ENCODE measurements around the gene SAP30. TPM values are rescaled to one million over a fixed set of nuclear protein-coding genes. Genes with fewer than 3 reads are reported as not detected.

SAP30 gene
- total RNA-seq, 1 experiment from 2014 or later = 20.0 TPM

- Mint-ChIP-seq H3K27ac (peak overlapping the region; percentile 97), H3K4me1 (peaks cover 33% of the 10 kb centered on the region), H3K36me3 (peaks cover 50% of the 10 kb centered on the region), H3K27me3 (ENCODE audit: low read depth) (no peaks in the 10 kb centered on the region), H3K9me3 (no peaks in the 10 kb centered on the region), H3K4me3 (peak overlapping the region; percentile 97)
- ChIA-PET POLR2A (interaction anchor here (0.8 to 4.5 kb wide), 5 partner anchors 20 to 441 kb away, joined by 5 to 109 read pairs (median 13); partner anchors contain the start of gene SAP30), CTCF (interaction anchor here (0.6 to 3.4 kb wide), 4 partner anchors 31 to 320 kb away, joined by 3 to 23 read pairs (median 4); no protein-coding TSS in a partner anchor)
- ATAC-seq (no peak), DNase-seq (ENCODE audit: low spot score) (no peak)
- 0 out of 2 replicates have a peak, but pooled peaks have one; percentile 17 for TF ChIP-seq TEAD1 (CRISPR knock-in tag; IDR thresholded peaks at IDR 0.05)
- TF ChIP-seq, protein P1, sequence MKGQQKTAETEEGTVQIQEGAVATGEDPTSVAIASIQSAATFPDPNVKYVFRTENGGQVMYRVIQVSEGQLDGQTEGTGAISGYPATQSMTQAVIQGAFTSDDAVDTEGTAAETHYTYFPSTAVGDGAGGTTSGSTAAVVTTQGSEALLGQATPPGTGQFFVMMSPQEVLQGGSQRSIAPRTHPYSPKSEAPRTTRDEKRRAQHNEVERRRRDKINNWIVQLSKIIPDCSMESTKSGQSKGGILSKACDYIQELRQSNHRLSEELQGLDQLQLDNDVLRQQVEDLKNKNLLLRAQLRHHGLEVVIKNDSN (CRISPR knock-in tag; IDR thresholded peaks at IDR 0.05) = no peak
Observed at GRCh38 chr4:173332963-173333657, 37.6 kb upstream of the SAP30 start.

- Mint-ChIP-seq H3K36me3 (peaks cover 46% of the 10 kb centered on the region), H3K27ac (peak overlapping the region; percentile 100), H3K9me3 (no peaks in the 10 kb centered on the region), H3K4me1 (peaks cover 35% of the 10 kb centered on the region), H3K27me3 (ENCODE audit: low read depth) (no peaks in the 10 kb centered on the region), H3K4me3 (peak overlapping the region; percentile 97)
- ATAC-seq (no peak), DNase-seq (ENCODE audit: low spot score) (peak; percentile 35)
- ChIA-PET CTCF (interaction anchor here (1.0 to 3.4 kb wide), 8 partner anchors 12 to 320 kb away, joined by 3 to 23 read pairs (median 4); no protein-coding TSS in a partner anchor), POLR2A (interaction anchor here (0.9 to 4.5 kb wide), 7 partner anchors 21 to 320 kb away, joined by 3 to 109 read pairs (median 12); partner anchors contain the start of gene SAP30)
- no peak for TF ChIP-seq SMAD4 (CRISPR knock-in tag; IDR thresholded peaks at IDR 0.05)
- TF ChIP-seq ZNF263 (CRISPR knock-in tag; IDR thresholded peaks at IDR 0.05; ENCODE audit: low read depth) = peak; percentile 86
Observed at GRCh38 chr4:173333658-173334084, 37.1 kb upstream of the SAP30 start.

- ChIA-PET POLR2A (interaction anchor here (0.6 to 4.5 kb wide), 20 partner anchors 15 to 321 kb away, joined by 3 to 109 read pairs (median 4); partner anchors contain the start of genes GALNT7 and SAP30), CTCF (interaction anchor here (1.0 to 3.4 kb wide), 10 partner anchors 13 to 442 kb away, joined by 3 to 23 read pairs (median 6); no protein-coding TSS in a partner anchor)
- peaks cover 36% of the 10 kb centered on the region for H3K4me1 Mint-ChIP-seq
- DNase-seq (ENCODE audit: low spot score) (peak; percentile 100), ATAC-seq (peak; percentile 87)
- peak within 1 kb of the TSS; percentile 97 for H3K4me3 Mint-ChIP-seq
- H3K9me3 Mint-ChIP-seq = no peaks in the 10 kb centered on the region
- H3K27me3 Mint-ChIP-seq (ENCODE audit: low read depth) = no peaks in the 10 kb centered on the region
- H3K36me3 Mint-ChIP-seq = peaks cover 41% of the 10 kb centered on the region
- H3K27ac Mint-ChIP-seq = peak within 1 kb of the TSS; percentile 100
- peak; percentile 95 for TF ChIP-seq SP1 (CRISPR knock-in tag; conservative IDR thresholded peaks at IDR 0.05)
- TF ChIP-seq MXD4 (CRISPR knock-in tag; IDR thresholded peaks at IDR 0.05; ENCODE audit: borderline replicate concordance) = no peak
- TF ChIP-seq, protein P2, sequence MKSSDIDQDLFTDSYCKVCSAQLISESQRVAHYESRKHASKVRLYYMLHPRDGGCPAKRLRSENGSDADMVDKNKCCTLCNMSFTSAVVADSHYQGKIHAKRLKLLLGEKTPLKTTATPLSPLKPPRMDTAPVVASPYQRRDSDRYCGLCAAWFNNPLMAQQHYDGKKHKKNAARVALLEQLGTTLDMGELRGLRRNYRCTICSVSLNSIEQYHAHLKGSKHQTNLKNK (CRISPR knock-in tag; IDR thresholded peaks at IDR 0.05) = no peak
- 0 out of 2 replicates have a peak, but pooled peaks have one; percentile 58 for TF ChIP-seq ZNF219 (CRISPR knock-in tag; IDR thresholded peaks at IDR 0.05; ENCODE audit: borderline replicate concordance)
- TF ChIP-seq, protein P1 (CRISPR knock-in tag; IDR thresholded peaks at IDR 0.05) = peak; percentile 52; the same call in 1 of the 2 replicates
- 0 out of 2 replicates have a peak, but pooled peaks have one; percentile 10 for TF ChIP-seq ZNF263 (CRISPR knock-in tag; IDR thresholded peaks at IDR 0.05; ENCODE audit: low read depth)
- TF ChIP-seq CREM (CRISPR knock-in tag; IDR thresholded peaks at IDR 0.05) = peak; percentile 73
- TF ChIP-seq, protein P3, sequence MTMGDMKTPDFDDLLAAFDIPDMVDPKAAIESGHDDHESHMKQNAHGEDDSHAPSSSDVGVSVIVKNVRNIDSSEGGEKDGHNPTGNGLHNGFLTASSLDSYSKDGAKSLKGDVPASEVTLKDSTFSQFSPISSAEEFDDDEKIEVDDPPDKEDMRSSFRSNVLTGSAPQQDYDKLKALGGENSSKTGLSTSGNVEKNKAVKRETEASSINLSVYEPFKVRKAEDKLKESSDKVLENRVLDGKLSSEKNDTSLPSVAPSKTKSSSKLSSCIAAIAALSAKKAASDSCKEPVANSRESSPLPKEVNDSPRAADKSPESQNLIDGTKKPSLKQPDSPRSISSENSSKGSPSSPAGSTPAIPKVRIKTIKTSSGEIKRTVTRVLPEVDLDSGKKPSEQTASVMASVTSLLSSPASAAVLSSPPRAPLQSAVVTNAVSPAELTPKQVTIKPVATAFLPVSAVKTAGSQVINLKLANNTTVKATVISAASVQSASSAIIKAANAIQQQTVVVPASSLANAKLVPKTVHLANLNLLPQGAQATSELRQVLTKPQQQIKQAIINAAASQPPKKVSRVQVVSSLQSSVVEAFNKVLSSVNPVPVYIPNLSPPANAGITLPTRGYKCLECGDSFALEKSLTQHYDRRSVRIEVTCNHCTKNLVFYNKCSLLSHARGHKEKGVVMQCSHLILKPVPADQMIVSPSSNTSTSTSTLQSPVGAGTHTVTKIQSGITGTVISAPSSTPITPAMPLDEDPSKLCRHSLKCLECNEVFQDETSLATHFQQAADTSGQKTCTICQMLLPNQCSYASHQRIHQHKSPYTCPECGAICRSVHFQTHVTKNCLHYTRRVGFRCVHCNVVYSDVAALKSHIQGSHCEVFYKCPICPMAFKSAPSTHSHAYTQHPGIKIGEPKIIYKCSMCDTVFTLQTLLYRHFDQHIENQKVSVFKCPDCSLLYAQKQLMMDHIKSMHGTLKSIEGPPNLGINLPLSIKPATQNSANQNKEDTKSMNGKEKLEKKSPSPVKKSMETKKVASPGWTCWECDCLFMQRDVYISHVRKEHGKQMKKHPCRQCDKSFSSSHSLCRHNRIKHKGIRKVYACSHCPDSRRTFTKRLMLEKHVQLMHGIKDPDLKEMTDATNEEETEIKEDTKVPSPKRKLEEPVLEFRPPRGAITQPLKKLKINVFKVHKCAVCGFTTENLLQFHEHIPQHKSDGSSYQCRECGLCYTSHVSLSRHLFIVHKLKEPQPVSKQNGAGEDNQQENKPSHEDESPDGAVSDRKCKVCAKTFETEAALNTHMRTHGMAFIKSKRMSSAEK (CRISPR knock-in tag; IDR thresholded peaks at IDR 0.05; ENCODE audit: borderline replicate concordance) = peak; percentile 60; the same call in 1 of the 2 replicates
- TF ChIP-seq SMAD3 (CRISPR knock-in tag; IDR thresholded peaks at IDR 0.05; ENCODE audit: borderline replicate concordance) = peak; percentile 61; the same call in 1 of the 2 replicates
- no peak for TF ChIP-seq EMX1 (CRISPR knock-in tag; IDR thresholded peaks at IDR 0.05)
- TF ChIP-seq NR3C1 (CRISPR knock-in tag; conservative IDR thresholded peaks at IDR 0.05; ENCODE audit: low read depth) = no peak; the same call in 1 of the 2 replicates
- TF ChIP-seq ERG (CRISPR knock-in tag; IDR thresholded peaks at IDR 0.05) = no peak; the same call in 1 of the 2 replicates
- TF ChIP-seq TEAD4 (CRISPR knock-in tag; IDR thresholded peaks at IDR 0.05) = 0 out of 2 replicates have a peak, but pooled peaks have one; percentile 24
- peak; percentile 96; the same call in 1 of the 2 replicates for TF ChIP-seq NFE2L1 (CRISPR knock-in tag; IDR thresholded peaks at IDR 0.05)
- TF ChIP-seq ELF4 (CRISPR knock-in tag; IDR thresholded peaks at IDR 0.05; ENCODE audit: low read depth) = no peak
- peak; percentile 30; the same call in 1 of the 2 replicates for TF ChIP-seq ZNF317 (CRISPR knock-in tag; IDR thresholded peaks at IDR 0.05; ENCODE audit: borderline replicate concordance, low read depth)
Observed at GRCh38 chr4:173334085-173334890, 36.5 kb upstream of the SAP30 start, which contains the start of gene HMGB2. HMGB2 (minus strand) TSS chr4:173334358; CDS start chr4:173333649, 709 bp downstream.
